Subcutaneous preadipocyte (primary cell): ENCODE measurements around the gene TIPRL. TPM values are rescaled to one million over a fixed set of nuclear protein-coding genes. Genes with fewer than 3 reads are reported as not detected.

ENCODE experiments used
- small RNA-seq: library from RNA; depleted of rRNA; stranded (forward); fragments of <200 nt; gene quantifications from one replicate; pipeline ENCODE3, GENCODE V24; 2012
- total RNA-seq: library from RNA; depleted of rRNA; stranded (reverse); fragments of >200 nt; gene quantifications from 2 replicates; pipeline ENCODE4 v1.2.3, GENCODE V29; 2012

TIPRL gene
- 27.6 and 31.3 TPM in 2 replicates for total RNA-seq

GRCh38 chr1:168178638-168179437, at the start of gene TIPRL:
TIPRL (plus strand) TSS chr1:168178962; CDS start chr1:168179078, 116 bp downstream.

GRCh38 chr1:168136709-168137514, 41.9 kb upstream of the TIPRL start, which contains the start of gene GPR161:
GPR161 (minus strand) TSS chr1:168136930; CDS start chr1:168104850, 32,080 bp downstream.

DNA sequence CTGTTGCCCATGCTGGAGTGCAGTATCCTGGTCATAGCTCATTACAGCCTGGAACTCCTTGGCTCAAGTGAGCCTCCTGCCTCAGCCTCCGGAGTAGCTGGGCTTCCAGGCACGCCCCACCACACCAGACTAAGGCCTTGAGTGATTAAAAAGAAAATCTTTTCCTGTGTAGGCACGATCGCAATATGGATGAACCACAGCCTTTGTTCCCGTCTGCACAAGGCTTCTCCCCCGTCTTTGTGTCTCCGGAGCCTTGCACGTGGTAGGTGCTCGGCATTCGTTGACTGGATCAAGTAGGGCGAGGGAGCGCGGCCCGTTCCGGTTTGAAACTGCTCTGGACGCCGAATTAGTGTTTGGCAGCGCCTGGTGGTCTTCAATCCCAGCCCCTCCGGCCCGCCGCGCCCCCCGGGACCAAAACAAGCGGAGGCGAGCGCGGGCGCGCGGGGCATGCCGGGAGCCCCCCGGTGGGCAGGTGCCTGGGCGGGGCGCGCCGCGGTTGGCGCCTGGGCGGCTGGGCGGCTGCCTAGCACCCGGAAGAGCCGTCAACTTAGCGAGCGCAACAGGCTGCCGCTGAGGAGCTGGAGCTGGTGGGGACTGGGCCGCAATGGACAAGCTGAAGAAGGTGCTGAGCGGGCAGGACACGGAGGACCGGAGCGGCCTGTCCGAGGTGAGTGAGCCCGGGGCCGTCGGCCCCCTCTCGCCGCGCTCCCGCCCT, 46.9 kb downstream of the TIPRL start, which contains the start of gene SFT2D2:
Gene SFT2D2 (plus strand): TSS at position 529 of the 715 bp plus-strand sequence. CDS start 76 bp downstream, at position 605.

Small RNA genes lying within 50 kb of the gene (small RNA-seq; reads per million reads assigned to genes)
- gene AL021397.1, result not detected

Other genes starting within 250 kb of the TIPRL start
- 54.0 and 56.5 TPM in 2 replicates for gene DCAF6, start 242.3 kb upstream of the TIPRL start, total RNA-seq
- 21.5 and 26.5 TPM in 2 replicates for gene MPC2, start 241.9 kb upstream of the TIPRL start, total RNA-seq
- 4.0 and 7.8 TPM in 2 replicates for gene GPR161, start 42.0 kb upstream of the TIPRL start, total RNA-seq
- 32.6 and 35.3 TPM in 2 replicates for gene SFT2D2, start 47.0 kb downstream of the TIPRL start, total RNA-seq
- 0.59 and 0.73 TPM in 2 replicates for gene TBX19, start 101.9 kb downstream of the TIPRL start, total RNA-seq